AG04450 (cell line): ENCODE results near the gene TRPC4AP. TPM values are rescaled to one million over a fixed set of nuclear protein-coding genes. Genes with fewer than 3 reads are reported as not detected.

Experiments used
- CTCF ChIA-PET: fragments of 300-600, 350-600 bp; formaldehyde crosslinking; extraction: SDS; loops from one replicate; lab custom pipeline; 2022; ENCODE audit warnings: antibody characterized with exemption, inconsistent platforms; lab: Charles Lee
- POLR2A ChIA-PET: fragments of 350-600 bp; formaldehyde crosslinking; extraction: SDS; loops from one replicate; lab custom pipeline; 2021; ENCODE audit warnings: antibody characterized with exemption, inconsistent platforms; lab: Yijun Ruan, JAX
- DNase-seq: peaks from one replicate; pipeline ENCODE4 v3.0.0-alpha.2; 2011; ENCODE audit warnings: low read depth, low spot score
- H3K27ac ChIP-seq: one replicate; pipeline ENCODE4 v1.5.1; 2012; ENCODE audit warnings: low read depth, low read length, control low read depth
- H3K27me3 ChIP-seq: one replicate; pipeline ENCODE4 v1.6.0; 2012; ENCODE audit warnings: low read length; ENCODE audit not compliant: control insufficient read depth, insufficient read depth
- H3K4me3 ChIP-seq: 2 replicates; pipeline ENCODE4 v1.5.1; 2011; ENCODE audit warnings: mild to moderate bottlenecking, low read depth, low read length, control low read depth
- H3K9me3 ChIP-seq: 2 replicates; pipeline ENCODE4 v1.5.1; 2012; ENCODE audit warnings: low read length; ENCODE audit not compliant: control insufficient read depth, insufficient read depth
- polyA plus RNA-seq: library from polyadenylated mRNA; depleted of rRNA; stranded (reverse); fragments of >200 nt; gene quantifications from 2 replicates; pipeline ENCODE4 v1.2.3, GENCODE V29; 2011
- TF ChIP-seq, protein P1 (sequence below): IDR thresholded peaks from 2 replicates; pipeline ENCODE4 v1.5.1; 2011; ENCODE audit warnings: low read depth, low read length, control low read depth, inconsistent platforms

TRPC4AP gene
- polyA plus RNA-seq, 1 experiment, result 85.4 TPM

DNA sequence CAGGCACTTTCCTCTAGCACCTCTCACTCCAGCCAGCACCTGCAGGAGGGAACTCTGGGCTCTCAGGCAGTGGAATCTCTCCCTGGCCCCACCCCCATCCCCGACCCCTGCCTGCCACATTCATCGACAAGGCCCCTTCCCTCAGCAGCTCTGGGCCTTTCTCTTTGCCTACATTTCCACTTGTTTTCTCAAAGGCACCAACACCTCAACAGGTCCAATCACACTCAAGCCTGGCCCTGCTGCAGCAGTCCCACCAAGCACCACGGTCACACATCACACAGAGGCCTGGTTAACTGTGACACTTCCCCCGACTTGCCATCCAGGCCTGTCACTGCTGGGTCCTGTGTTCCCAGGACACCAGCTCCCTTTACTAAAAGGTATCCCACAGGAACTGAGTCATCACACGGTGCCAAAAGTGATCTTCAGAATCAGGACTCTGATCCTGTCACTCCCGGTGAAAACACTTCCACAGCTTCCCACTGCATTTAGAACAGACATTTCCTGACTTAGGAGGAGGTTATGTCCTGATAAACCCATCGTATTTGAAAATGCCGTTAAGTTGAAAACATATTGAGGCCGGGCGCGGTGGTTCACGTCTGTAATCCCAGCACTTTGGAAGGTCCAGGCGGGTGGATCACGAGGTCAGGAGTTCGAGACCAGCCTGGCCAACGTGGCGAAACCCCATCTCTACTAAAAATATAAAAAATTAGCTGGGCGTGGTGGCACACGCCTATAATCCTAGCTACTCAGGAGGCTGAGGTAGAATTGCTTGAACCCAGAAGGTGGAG is 82.0 kb downstream of the TRPC4AP start:
- H3K27me3 ChIP-seq, result no peaks in the 10 kb centered on the region
- TF ChIP-seq, protein P1, sequence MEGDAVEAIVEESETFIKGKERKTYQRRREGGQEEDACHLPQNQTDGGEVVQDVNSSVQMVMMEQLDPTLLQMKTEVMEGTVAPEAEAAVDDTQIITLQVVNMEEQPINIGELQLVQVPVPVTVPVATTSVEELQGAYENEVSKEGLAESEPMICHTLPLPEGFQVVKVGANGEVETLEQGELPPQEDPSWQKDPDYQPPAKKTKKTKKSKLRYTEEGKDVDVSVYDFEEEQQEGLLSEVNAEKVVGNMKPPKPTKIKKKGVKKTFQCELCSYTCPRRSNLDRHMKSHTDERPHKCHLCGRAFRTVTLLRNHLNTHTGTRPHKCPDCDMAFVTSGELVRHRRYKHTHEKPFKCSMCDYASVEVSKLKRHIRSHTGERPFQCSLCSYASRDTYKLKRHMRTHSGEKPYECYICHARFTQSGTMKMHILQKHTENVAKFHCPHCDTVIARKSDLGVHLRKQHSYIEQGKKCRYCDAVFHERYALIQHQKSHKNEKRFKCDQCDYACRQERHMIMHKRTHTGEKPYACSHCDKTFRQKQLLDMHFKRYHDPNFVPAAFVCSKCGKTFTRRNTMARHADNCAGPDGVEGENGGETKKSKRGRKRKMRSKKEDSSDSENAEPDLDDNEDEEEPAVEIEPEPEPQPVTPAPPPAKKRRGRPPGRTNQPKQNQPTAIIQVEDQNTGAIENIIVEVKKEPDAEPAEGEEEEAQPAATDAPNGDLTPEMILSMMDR, result no peak
- no peak overlapping the region for H3K27ac ChIP-seq
- no peaks in the 10 kb centered on the region for H3K9me3 ChIP-seq
- ChIA-PET POLR2A (no interaction called here), CTCF (no interaction called here)
- H3K4me3 ChIP-seq, result no peak overlapping the region
- no peak for DNase-seq

DNA sequence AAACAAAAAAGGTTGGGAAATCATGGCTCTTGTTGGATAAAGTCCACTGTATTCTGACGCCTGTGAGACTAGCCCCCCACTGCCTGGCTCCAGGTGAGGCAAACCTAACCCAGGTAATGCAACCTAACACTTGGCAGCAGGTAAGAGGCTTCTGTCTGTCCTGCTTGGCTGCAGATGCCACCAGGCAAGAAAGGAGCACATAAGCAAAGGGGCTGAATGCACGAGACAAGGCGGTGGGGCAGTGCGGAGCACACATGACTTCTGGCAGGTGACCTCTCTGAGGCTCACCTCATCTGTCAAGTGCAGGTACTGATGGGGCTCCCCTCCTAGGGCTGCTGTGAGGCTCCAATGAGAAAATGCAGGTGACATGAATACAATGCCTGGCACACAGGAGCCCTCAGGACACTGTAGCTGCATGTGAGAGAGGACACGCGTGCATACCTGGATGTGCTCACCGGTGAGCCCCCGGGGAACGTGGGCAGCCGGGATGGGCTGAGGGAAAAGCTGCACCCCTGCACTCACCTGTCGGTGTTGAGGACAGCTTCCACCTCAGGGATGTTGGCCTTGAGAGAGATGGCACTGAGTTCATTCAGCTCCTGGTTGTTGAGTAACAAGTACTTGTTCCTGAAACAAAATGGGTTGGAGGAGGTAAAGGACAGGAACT is 82.8 kb downstream of the TRPC4AP start:
- TF ChIP-seq, protein P1, result no peak
- ChIA-PET CTCF (no interaction called here), POLR2A (no interaction called here)
- no peak overlapping the region for H3K4me3 ChIP-seq
- no peak for DNase-seq
- no peak overlapping the region for H3K27ac ChIP-seq
- H3K27me3 ChIP-seq, result no peaks in the 10 kb centered on the region
- no peaks in the 10 kb centered on the region for H3K9me3 ChIP-seq

DNA sequence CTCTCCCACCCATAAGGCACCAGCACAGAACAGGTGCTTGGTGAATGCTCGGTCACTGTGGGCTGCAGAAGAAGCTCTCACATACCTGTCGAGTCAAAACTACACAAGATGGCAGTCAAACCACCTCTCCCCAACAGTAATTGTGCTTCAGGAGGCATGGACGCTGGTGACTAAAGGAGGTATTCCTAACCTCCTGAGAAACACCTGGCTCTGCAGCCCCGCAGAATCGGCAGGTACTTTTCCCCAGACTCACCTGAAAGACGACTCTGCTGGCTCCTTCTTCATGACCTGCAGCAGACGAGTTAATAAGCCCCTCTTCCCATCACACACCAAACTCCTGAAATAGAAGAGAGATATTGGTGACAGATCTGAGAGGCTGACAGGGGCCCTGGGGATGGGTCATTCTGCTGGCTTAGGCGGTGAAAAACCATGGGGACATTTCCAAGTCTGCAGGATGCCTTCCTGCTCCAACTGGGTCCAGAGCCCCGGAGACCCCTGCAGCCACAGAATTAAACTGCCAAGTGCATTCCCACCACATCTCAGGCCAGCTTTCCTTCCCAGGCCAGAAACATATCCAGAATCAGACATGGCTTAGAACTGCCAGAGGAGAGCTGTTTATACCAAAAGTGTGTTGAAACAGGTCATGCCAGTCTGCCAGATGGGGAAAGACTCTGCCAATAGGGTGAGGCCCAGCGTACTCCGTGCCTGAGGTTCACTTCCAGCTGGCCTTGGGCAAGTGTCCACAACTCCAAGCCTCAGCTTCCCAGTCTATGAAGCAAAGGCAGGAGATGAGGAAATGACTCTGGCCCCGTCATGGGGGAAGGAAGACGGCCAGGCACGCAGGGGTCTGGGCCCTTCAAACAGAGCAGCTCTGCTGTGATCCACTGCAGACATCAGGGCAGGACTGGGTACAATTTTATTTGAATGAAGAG is 83.9 kb downstream of the TRPC4AP start:
- TF ChIP-seq, protein P1, result no peak
- Histone ChIP-seq H3K9me3 (no peaks in the 10 kb centered on the region), H3K4me3 (no peak overlapping the region), H3K27me3 (no peaks in the 10 kb centered on the region), H3K27ac (no peak overlapping the region)
- no peak for DNase-seq
- ChIA-PET CTCF (interaction anchor here (0.6 to 0.9 kb wide), 2 partner anchors 255 to 260 kb away, joined by 4 read pairs; no protein-coding TSS in a partner anchor), POLR2A (interaction anchor here (0.6 kb wide), 1 partner anchor 431 kb away, joined by 9 read pairs; no protein-coding TSS in a partner anchor)

DNA sequence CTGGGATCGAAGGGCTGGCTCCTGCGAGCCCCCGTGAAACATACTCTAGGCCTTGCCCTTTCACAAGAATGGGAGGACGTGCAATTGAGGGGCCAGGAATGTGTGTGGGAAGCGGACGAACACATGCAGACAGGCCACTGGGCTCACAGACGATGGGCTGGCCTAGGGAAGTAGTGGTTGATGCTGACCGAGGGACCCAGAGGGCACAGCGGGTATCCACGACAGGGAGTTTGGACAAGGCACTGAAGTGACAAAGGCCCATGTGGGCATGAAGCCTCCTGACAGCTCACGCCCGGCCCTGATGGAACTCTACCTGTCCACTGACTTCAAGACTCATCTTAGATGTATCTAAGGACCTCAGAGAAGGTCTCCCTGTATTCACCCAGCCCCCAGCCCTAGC is 84.7 kb downstream of the TRPC4AP start:
- H3K27me3 ChIP-seq, result no peaks in the 10 kb centered on the region
- DNase-seq, result no peak
- H3K4me3 ChIP-seq, result no peak overlapping the region
- no peaks in the 10 kb centered on the region for H3K9me3 ChIP-seq
- TF ChIP-seq, protein P1, result no peak
- POLR2A ChIA-PET, result no interaction called here
- H3K27ac ChIP-seq, result peak overlapping the region; percentile 39
- CTCF ChIA-PET, result interaction anchor here (0.9 kb wide), 1 partner anchor 261 kb away, joined by 4 read pairs; no protein-coding TSS in a partner anchor
